Fibroblast of lung (primary cell): Measurements from ENCODE around the gene ACTL7A.

Experiments used
- EZH2 ChIP-seq: IDR thresholded peaks from 2 replicates; pipeline ENCODE4 v1.5.1; 2012; ENCODE audit warnings: low read length, control low read depth, mild to moderate bottlenecking; ENCODE audit errors: missing control alignments
- TF ChIP-seq, protein P1 (sequence below), 2 donors: IDR thresholded peaks in 1 of 2; conservative IDR thresholded peaks in 1 of 2; 1 replicate in 1 of 2; 2 replicates in 1 of 2; pipeline ENCODE4 v1.5.1; 2011 to 2012; ENCODE audit warnings: low read length in 2 of 2, control low read depth in 1 of 2, inconsistent platforms in 1 of 2, low read depth in 1 of 2, mild to moderate bottlenecking in 1 of 2

DNA sequence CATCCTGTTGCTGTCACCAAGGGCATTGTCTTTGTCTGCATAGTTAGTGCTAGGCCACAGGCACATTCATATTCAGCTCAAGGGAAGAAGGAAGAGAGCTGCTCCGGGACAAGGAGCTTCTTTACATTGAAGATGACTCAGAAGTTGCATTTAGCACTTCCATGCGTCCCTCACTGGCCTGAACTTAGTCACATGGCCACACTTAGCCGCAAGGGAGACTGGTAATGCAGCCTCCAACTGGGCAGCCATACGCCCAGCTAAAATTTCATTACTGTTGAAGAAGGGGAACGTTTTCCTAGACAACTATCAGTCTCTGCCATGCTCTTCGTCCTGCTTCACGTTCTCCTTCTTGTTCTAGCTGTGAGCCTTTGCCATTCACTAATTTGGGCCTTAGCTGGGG, 26.2 kb upstream of the ACTL7A start:
- TF ChIP-seq, protein P1, sequence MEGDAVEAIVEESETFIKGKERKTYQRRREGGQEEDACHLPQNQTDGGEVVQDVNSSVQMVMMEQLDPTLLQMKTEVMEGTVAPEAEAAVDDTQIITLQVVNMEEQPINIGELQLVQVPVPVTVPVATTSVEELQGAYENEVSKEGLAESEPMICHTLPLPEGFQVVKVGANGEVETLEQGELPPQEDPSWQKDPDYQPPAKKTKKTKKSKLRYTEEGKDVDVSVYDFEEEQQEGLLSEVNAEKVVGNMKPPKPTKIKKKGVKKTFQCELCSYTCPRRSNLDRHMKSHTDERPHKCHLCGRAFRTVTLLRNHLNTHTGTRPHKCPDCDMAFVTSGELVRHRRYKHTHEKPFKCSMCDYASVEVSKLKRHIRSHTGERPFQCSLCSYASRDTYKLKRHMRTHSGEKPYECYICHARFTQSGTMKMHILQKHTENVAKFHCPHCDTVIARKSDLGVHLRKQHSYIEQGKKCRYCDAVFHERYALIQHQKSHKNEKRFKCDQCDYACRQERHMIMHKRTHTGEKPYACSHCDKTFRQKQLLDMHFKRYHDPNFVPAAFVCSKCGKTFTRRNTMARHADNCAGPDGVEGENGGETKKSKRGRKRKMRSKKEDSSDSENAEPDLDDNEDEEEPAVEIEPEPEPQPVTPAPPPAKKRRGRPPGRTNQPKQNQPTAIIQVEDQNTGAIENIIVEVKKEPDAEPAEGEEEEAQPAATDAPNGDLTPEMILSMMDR (conservative IDR thresholded peaks at IDR 0.05 in 1 of 2, IDR thresholded peaks at IDR 0.05 in 1 of 2; ENCODE audit: low read depth in 1 of 2, low read length in 2 of 2), result no peak
- TF ChIP-seq EZH2, result no peak
